HUES48 (cell line): Measurements from ENCODE around the gene ISOC2.

Experiments
- H3K27ac ChIP-seq: one replicate; pipeline ENCODE4 v1.7.0; 2013; ENCODE audit warnings: low read depth, low read length, inconsistent platforms
- H3K27me3 ChIP-seq: 2 replicates; pipeline ENCODE4 v1.6.1; 2013; ENCODE audit warnings: mild to moderate bottlenecking, low read length; ENCODE audit not compliant: control insufficient read depth, insufficient read depth
- H3K36me3 ChIP-seq: 2 replicates; pipeline ENCODE4 v1.6.1; 2013; ENCODE audit warnings: low read length; ENCODE audit not compliant: control insufficient read depth, insufficient read depth
- H3K4me1 ChIP-seq: 2 replicates; pipeline ENCODE4 v1.6.1; 2013; ENCODE audit warnings: mild to moderate bottlenecking, low read length; ENCODE audit not compliant: control insufficient read depth, insufficient read depth
- H3K4me3 ChIP-seq: 2 replicates; pipeline ENCODE4 v1.5.1; 2013; ENCODE audit warnings: mild to moderate bottlenecking, low read depth, low read length
- H3K9ac ChIP-seq: 2 replicates; pipeline ENCODE4 v1.6.1; 2013; ENCODE audit warnings: mild to moderate bottlenecking, low read depth, low read length, moderate library complexity
- H3K9me3 ChIP-seq: 2 replicates; pipeline ENCODE4 v1.6.1; 2013; ENCODE audit warnings: low read length; ENCODE audit not compliant: control insufficient read depth, insufficient read depth

ISOC2 gene

GRCh38 chr19:55443045-55443823, 18.2 kb downstream of the ISOC2 start, which contains the start of gene SHISA7:
TSS of gene SHISA7 (minus strand) at chr19:55443300. CDS start at chr19:55442863, 437 bp downstream.
- Histone ChIP-seq H3K27me3 (peaks cover 98% of the 10 kb centered on the region), H3K36me3 (no peaks in the 10 kb centered on the region), H3K4me3 (peak within 1 kb of the TSS; percentile 38; the same call in 1 of the 2 replicates), H3K9me3 (no peaks in the 10 kb centered on the region), H3K27ac (no peak within 1 kb of the TSS), H3K4me1 (peaks cover 4% of the 10 kb centered on the region; the same call in 1 of the 2 replicates), H3K9ac (no peak within 1 kb of the TSS)

- Histone ChIP-seq H3K27ac (no peak overlapping the region), H3K9me3 (no peaks in the 10 kb centered on the region), H3K4me1 (peaks cover 4% of the 10 kb centered on the region; the same call in 1 of the 2 replicates), H3K9ac (no peak overlapping the region), H3K36me3 (no peaks in the 10 kb centered on the region), H3K27me3 (peaks cover 93% of the 10 kb centered on the region), H3K4me3 (no peak overlapping the region; the same call in 1 of the 2 replicates)
Observed at GRCh38 chr19:55442372-55442961, 19.0 kb downstream of the ISOC2 start.

DNA sequence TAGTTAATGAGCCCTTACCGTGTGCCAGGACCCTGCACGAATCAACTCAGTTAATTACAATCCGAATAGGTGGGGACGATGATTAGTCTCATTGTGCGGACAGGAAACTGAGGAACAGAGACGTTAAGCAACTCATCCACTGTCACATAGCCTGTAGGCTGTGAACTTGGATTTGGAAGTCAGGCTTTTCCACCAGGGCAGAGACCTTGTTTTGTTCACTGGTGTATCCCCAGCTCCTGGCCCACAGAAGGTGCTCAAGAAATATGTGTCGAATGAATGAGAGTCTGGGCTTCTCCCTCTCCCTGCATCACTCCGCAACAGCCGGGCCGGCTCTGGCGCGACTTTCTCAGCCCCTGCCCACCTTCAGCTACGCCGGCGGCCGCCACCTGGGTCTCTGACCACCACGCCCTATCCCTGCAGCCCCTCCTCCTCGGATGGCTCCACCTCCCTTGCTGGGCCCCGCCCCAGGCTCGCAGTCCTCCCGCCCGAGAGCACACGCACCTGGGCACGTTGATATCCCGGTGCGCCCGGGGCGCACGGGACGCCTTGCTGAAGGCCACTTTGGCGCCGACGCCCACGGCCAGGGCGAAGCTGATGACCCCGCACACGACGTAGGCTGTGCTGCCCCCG, 19.6 kb downstream of the ISOC2 start:
- Histone ChIP-seq H3K9me3 (no peaks in the 10 kb centered on the region), H3K9ac (no peak overlapping the region), H3K4me3 (peak overlapping the region; percentile 66; the same call in 1 of the 2 replicates), H3K4me1 (peaks cover 4% of the 10 kb centered on the region; the same call in 1 of the 2 replicates), H3K27ac (no peak overlapping the region), H3K36me3 (no peaks in the 10 kb centered on the region), H3K27me3 (peaks cover 86% of the 10 kb centered on the region)

DNA sequence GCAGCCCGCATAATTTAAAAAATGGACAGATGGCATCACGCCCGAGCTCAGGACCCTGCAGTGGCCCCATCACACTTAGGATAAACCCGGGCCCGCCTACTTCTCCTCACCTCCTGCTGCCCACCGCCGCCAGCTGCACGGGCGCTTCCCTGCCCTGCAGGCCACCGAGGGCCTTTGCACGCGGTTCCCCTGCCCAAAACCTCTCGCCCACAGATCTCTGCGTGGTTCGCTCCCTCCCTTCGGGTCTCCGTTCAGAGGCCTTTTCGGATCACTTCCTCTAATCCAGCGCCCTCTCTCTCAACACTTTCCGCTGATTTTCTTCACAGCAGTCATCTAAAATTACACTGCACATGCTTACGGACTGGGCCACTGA, 20.1 kb downstream of the ISOC2 start:
- Histone ChIP-seq H3K4me1 (peaks cover 4% of the 10 kb centered on the region; the same call in 1 of the 2 replicates), H3K27ac (no peak overlapping the region), H3K9ac (no peak overlapping the region), H3K4me3 (peak overlapping the region; percentile 66), H3K9me3 (no peaks in the 10 kb centered on the region), H3K27me3 (peaks cover 81% of the 10 kb centered on the region), H3K36me3 (no peaks in the 10 kb centered on the region)

DNA sequence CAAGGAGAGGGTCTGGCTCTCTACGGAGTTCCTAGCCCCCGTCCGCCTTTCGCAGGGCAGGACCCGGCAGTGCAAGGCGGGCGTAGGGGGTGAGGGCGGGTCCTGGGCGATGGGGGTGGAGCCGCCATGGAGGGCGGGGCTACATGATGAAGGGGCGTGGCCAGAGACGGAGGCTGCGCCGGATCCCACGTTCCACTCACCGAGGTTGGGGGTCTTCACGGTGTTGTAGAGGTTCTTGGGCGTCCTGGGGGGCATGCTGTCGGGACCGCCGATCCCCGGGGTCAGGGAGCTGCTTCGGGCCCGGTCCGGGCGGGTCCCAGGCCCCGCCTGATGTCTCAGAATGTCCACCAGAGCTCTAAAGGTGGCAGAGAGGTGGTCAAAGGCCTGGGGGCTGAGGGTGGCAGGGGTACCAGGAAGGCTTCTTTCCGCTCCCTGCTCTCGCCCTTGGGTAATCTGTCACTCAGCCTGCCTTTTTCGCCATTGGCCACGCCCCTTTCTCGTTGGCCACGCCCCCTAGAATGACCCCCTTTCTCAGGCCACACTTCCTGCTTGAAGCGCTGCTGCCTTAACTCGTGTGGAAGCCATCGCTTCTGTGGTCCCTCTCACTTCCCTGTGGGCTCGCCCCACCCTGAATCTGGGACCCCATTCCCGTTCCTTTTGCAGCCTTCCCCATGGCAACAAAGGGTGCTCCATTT, 20.9 kb downstream of the ISOC2 start:
- Histone ChIP-seq H3K9ac (no peak overlapping the region), H3K4me1 (peaks cover 4% of the 10 kb centered on the region; the same call in 1 of the 2 replicates), H3K27ac (no peak overlapping the region), H3K4me3 (peak overlapping the region; percentile 66), H3K27me3 (peaks cover 76% of the 10 kb centered on the region), H3K36me3 (no peaks in the 10 kb centered on the region), H3K9me3 (no peaks in the 10 kb centered on the region)

DNA sequence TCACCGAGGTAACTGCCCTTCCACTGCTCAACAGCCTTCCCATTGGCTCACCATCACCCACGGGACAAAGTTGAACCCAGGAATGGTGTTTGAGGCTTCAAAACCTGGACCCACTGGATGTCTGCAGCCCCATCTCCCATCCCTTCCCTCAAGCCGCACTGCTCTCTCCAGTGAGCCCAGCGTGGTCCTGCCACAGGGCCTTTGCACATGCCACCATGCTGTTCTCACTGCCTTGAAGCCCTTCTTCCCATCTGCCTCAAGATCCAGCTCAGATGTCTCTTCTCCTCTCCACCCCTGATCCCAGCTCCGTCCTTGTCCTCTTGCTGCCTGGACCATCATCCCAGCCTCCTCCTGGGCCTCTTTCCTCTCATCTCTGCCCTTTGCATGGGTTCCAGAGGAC, 22.4 kb downstream of the ISOC2 start:
- H3K4me3 ChIP-seq = no peak overlapping the region
- H3K4me1 ChIP-seq = peaks cover 4% of the 10 kb centered on the region; the same call in 1 of the 2 replicates
- no peaks in the 10 kb centered on the region for H3K36me3 ChIP-seq
- no peak overlapping the region for H3K9ac ChIP-seq
- H3K27ac ChIP-seq = no peak overlapping the region
- peaks cover 61% of the 10 kb centered on the region for H3K27me3 ChIP-seq
- no peaks in the 10 kb centered on the region for H3K9me3 ChIP-seq

- Histone ChIP-seq H3K4me1 (peaks cover 4% of the 10 kb centered on the region; the same call in 1 of the 2 replicates), H3K9me3 (no peaks in the 10 kb centered on the region), H3K27ac (no peak overlapping the region), H3K27me3 (peaks cover 44% of the 10 kb centered on the region), H3K4me3 (no peak overlapping the region), H3K9ac (no peak overlapping the region), H3K36me3 (no peaks in the 10 kb centered on the region)
Observed at GRCh38 chr19:55437410-55437809, 24.0 kb downstream of the ISOC2 start.

DNA sequence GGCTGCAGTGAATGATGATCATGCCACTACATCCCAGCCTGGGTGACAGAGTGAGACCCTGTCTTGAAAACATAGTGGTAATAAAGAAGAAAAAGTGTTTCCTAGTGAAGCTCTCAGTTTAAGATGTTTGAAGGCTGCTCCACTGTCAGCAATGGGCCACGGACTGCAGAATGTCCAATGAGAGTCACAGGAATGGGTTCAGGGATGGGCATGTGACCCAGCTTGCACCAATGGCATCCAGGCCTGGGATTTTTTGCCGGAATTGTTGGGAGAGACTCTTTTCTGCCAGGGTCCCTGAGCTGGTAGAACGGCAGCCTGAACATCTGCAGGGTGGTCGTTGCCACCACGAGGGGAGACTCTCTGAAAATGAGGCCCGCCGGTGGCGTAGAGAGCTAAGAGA, 24.6 kb downstream of the ISOC2 start:
- H3K9ac ChIP-seq = no peak overlapping the region
- no peaks in the 10 kb centered on the region for H3K36me3 ChIP-seq
- H3K9me3 ChIP-seq = no peaks in the 10 kb centered on the region
- no peak overlapping the region for H3K27ac ChIP-seq
- H3K27me3 ChIP-seq = peaks cover 39% of the 10 kb centered on the region
- peaks cover 4% of the 10 kb centered on the region; the same call in 1 of the 2 replicates for H3K4me1 ChIP-seq
- no peak overlapping the region for H3K4me3 ChIP-seq

- Histone ChIP-seq H3K36me3 (no peaks in the 10 kb centered on the region), H3K9me3 (no peaks in the 10 kb centered on the region), H3K27ac (no peak overlapping the region), H3K9ac (no peak overlapping the region), H3K27me3 (peaks cover 20% of the 10 kb centered on the region), H3K4me1 (no peaks in the 10 kb centered on the region), H3K4me3 (no peak overlapping the region)
Observed at GRCh38 chr19:55435020-55435419, 26.4 kb downstream of the ISOC2 start.

DNA sequence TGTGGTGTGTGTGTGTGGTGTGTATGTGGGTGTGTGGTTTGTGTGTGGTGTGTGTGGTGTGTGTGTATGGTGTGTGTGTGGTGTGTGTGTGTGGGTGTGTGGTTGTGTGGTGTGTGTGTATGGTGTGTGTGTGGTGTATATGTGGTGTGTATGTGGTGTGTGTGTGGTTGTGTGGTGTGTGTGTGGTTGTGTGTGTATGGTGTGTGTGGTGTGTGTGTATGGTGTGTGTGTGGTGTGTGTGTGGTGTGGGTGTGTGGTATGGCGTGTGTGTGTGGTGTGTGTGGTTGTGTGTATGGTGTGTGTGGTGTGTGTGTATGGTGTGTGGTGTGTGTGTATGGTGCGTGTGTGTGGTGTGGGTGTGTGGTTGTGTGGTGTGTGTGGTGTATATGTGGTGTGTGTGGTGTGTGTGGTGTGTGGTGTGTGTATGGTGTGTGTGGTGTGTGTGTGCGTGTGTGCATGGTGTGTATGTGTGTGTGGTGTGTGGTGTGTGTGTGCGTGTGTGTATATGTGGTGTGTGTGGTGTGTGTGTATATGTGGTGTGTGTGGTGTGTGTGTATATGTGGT, 27.0 kb downstream of the ISOC2 start:
- peaks cover 15% of the 10 kb centered on the region for H3K27me3 ChIP-seq
- no peak overlapping the region for H3K27ac ChIP-seq
- H3K36me3 ChIP-seq = no peaks in the 10 kb centered on the region
- H3K4me1 ChIP-seq = no peaks in the 10 kb centered on the region
- H3K4me3 ChIP-seq = no peak overlapping the region
- no peaks in the 10 kb centered on the region for H3K9me3 ChIP-seq
- no peak overlapping the region for H3K9ac ChIP-seq
